ENCODE data around the gene GABRP. TPM values are rescaled to one million over a fixed set of nuclear protein-coding genes. Genes with fewer than 3 reads are reported as not detected.

The GABRP gene
- polyA plus RNA-seq, 1 donor (not counting 4 experiments of a cell fraction or from before 2014, with no cell fraction given) = 0.18 TPM

- no peak for FAIRE-seq
- H2AFZ ChIP-seq (ENCODE audit: control insufficient read depth, low read length) = no peak overlapping the region
- no peak overlapping the region for H3K27ac ChIP-seq (ENCODE audit: control insufficient read depth, insufficient read depth, low read length)
- H3K36me3 ChIP-seq (ENCODE audit: control insufficient read depth in 2 of 2, extremely low read depth in 1 of 2, insufficient read depth in 2 of 2, low read length in 2 of 2) = no peaks in the 10 kb centered on the region
- dilution Hi-C loops (cut with MboI; ENCODE audit: extremely low pct_ligation_motif_present, low sequenced_read_pairs) = no loop called here
- H4K20me1 ChIP-seq (ENCODE audit: control insufficient read depth, extremely low read depth, insufficient read depth, low read length) = no peaks in the 10 kb centered on the region
- H3K4me1 ChIP-seq (ENCODE audit: control insufficient read depth, extremely low read depth, insufficient read depth, low read length) = no peaks in the 10 kb centered on the region
- no peak overlapping the region for H3K4me3 ChIP-seq (ENCODE audit: control insufficient read depth in 2 of 3, extremely low read depth in 1 of 3, insufficient read depth in 2 of 3, low read depth in 1 of 3, low read length in 3 of 3)
- H3K27me3 ChIP-seq (ENCODE audit: control insufficient read depth, extremely low read depth, insufficient read depth, low read length) = no peaks in the 10 kb centered on the region
- H3K4me2 ChIP-seq (ENCODE audit: control insufficient read depth, extremely low read depth, insufficient read depth, low read depth, low read length) = no peak overlapping the region
- TF ChIP-seq EZH2 (IDR thresholded peaks at IDR 0.05; ENCODE audit: low read length) = no peak
- TF ChIP-seq, protein P1, sequence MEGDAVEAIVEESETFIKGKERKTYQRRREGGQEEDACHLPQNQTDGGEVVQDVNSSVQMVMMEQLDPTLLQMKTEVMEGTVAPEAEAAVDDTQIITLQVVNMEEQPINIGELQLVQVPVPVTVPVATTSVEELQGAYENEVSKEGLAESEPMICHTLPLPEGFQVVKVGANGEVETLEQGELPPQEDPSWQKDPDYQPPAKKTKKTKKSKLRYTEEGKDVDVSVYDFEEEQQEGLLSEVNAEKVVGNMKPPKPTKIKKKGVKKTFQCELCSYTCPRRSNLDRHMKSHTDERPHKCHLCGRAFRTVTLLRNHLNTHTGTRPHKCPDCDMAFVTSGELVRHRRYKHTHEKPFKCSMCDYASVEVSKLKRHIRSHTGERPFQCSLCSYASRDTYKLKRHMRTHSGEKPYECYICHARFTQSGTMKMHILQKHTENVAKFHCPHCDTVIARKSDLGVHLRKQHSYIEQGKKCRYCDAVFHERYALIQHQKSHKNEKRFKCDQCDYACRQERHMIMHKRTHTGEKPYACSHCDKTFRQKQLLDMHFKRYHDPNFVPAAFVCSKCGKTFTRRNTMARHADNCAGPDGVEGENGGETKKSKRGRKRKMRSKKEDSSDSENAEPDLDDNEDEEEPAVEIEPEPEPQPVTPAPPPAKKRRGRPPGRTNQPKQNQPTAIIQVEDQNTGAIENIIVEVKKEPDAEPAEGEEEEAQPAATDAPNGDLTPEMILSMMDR (optimal IDR thresholded peaks at IDR 0.05 in 1 of 3, IDR thresholded peaks at IDR 0.05 in 1 of 3, conservative IDR thresholded peaks at IDR 0.05 in 1 of 3; ENCODE audit: extremely low read depth in 1 of 3, insufficient read depth in 2 of 3, low read length in 3 of 3) = no peak
- H3K9ac ChIP-seq (ENCODE audit: control insufficient read depth, extremely low read depth, insufficient read depth, low read length) = no peak overlapping the region
- no peak for DNase-seq (ENCODE audit: low read depth, low spot score)
- no peaks in the 10 kb centered on the region for H3K9me1 ChIP-seq (ENCODE audit: control insufficient read depth, extremely low read depth, insufficient read depth, low read length)
- no peaks in the 10 kb centered on the region for H3K9me3 ChIP-seq (ENCODE audit: control insufficient read depth, low read depth, low read length)
- H3K79me2 ChIP-seq (ENCODE audit: control insufficient read depth, insufficient read depth, low read length) = no peaks in the 10 kb centered on the region
Measured at GRCh38 chr5:170769246-170769645, 14.3 kb upstream of the GABRP start.

GRCh38 chr5:170769898-170770416 lies 13.6 kb upstream of the GABRP start:
- TF ChIP-seq, protein P1 (optimal IDR thresholded peaks at IDR 0.05 in 1 of 3, IDR thresholded peaks at IDR 0.05 in 1 of 3, conservative IDR thresholded peaks at IDR 0.05 in 1 of 3; ENCODE audit: extremely low read depth in 1 of 3, insufficient read depth in 2 of 3, low read length in 3 of 3) = no peak
- no peak for TF ChIP-seq EZH2 (IDR thresholded peaks at IDR 0.05; ENCODE audit: low read length)
- Histone ChIP-seq H3K36me3 (ENCODE audit: control insufficient read depth in 2 of 2, extremely low read depth in 1 of 2, insufficient read depth in 2 of 2, low read length in 2 of 2) (no peaks in the 10 kb centered on the region), H3K9me3 (ENCODE audit: control insufficient read depth, low read depth, low read length) (no peaks in the 10 kb centered on the region), H3K9me1 (ENCODE audit: control insufficient read depth, extremely low read depth, insufficient read depth, low read length) (no peaks in the 10 kb centered on the region), H3K4me1 (ENCODE audit: control insufficient read depth, extremely low read depth, insufficient read depth, low read length) (no peaks in the 10 kb centered on the region), H3K4me3 (ENCODE audit: control insufficient read depth in 2 of 3, extremely low read depth in 1 of 3, insufficient read depth in 2 of 3, low read depth in 1 of 3, low read length in 3 of 3) (no peak overlapping the region), H3K27ac (ENCODE audit: control insufficient read depth, insufficient read depth, low read length) (no peak overlapping the region), H3K79me2 (ENCODE audit: control insufficient read depth, insufficient read depth, low read length) (no peaks in the 10 kb centered on the region), H3K27me3 (ENCODE audit: control insufficient read depth, extremely low read depth, insufficient read depth, low read length) (no peaks in the 10 kb centered on the region), H3K9ac (ENCODE audit: control insufficient read depth, extremely low read depth, insufficient read depth, low read length) (no peak overlapping the region), H4K20me1 (ENCODE audit: control insufficient read depth, extremely low read depth, insufficient read depth, low read length) (no peaks in the 10 kb centered on the region), H2AFZ (ENCODE audit: control insufficient read depth, low read length) (no peak overlapping the region), H3K4me2 (ENCODE audit: control insufficient read depth, extremely low read depth, insufficient read depth, low read depth, low read length) (no peak overlapping the region)
- FAIRE-seq (no peak), DNase-seq (ENCODE audit: low read depth, low spot score) (no peak)
- dilution Hi-C loops (cut with MboI; ENCODE audit: extremely low pct_ligation_motif_present, low sequenced_read_pairs) = no loop called here
